NCI-H2171 treated with DMSO at 0.1 percent for 48 hours (cell line): ENCODE measurements around the gene EPB41L1.
A peak's percentile ranks its signal among the peaks of the same experiment; 100 is the strongest.

Source experiments
- DNase-seq: peaks from one replicate; lab custom pipeline; 2025; lab: John Stamatoyannopoulos, UW

The EPB41L1 gene

DNA sequence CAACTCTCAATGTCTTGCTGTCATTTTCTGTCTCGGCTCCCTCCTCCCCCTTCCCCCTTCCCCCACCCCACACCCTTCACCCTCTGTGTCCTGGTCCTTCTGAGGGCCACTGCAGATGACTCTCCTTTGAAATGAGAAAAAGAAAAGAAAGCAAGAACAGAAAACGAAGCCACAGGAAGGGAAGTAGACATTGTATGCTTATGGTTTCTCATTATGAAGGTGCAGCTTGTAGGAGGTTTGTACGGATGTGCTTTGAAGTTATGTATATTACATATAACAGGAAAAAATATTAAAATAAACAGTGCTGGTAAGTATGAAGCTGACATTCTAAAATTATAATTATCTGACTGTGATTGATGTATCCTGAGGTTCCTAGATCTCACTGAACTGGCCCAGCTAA, 75.5 kb downstream of the EPB41L1 start:
- no peak for DNase-seq

DNA sequence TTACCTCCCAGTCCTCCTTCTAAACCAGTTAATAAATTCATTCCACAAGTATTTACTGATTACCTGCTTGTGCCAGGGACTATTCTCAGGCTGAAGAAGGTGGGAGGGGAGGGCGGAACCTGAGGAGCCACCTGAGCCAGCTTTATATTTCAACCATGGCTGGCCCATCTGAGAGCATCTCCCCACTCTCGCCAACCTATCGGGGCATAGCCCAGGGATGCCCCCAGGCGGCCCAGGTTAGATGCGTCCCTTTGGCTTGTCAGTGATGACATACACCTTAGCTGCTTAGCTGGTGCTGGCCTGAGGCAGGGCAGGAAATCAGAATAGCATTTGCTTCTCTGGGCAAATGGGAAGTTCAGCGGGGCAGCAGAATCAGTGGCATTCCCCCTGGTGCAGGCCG, 76.8 kb downstream of the EPB41L1 start:
- DNase-seq = no peak

DNA sequence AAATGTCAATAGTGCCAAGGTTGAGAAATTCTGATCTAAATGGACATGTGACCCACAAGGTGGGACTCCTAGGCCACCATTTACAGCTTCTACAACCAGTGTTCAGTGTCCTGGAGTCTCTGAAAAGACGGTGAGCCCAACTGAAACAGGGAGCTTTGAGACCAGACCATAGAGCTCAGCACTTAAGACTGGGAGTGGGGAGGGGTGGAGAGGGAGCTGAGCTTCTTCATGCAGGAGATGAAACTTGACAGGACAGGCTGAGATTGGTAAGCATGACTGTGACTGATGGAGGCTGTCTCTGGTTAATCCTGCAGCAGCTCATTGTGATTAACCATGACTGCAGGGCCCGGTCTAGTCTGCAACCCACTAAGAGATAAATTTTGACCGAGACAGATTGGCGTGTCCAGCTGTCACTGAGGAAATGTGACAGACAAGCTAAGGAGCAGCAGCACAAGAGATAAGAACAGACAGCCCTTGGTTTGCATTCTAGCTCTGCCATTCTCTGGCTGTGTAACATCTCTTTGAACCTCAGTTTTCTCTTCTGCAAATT, 80.3 kb downstream of the EPB41L1 start:
- DNase-seq = no peak

DNA sequence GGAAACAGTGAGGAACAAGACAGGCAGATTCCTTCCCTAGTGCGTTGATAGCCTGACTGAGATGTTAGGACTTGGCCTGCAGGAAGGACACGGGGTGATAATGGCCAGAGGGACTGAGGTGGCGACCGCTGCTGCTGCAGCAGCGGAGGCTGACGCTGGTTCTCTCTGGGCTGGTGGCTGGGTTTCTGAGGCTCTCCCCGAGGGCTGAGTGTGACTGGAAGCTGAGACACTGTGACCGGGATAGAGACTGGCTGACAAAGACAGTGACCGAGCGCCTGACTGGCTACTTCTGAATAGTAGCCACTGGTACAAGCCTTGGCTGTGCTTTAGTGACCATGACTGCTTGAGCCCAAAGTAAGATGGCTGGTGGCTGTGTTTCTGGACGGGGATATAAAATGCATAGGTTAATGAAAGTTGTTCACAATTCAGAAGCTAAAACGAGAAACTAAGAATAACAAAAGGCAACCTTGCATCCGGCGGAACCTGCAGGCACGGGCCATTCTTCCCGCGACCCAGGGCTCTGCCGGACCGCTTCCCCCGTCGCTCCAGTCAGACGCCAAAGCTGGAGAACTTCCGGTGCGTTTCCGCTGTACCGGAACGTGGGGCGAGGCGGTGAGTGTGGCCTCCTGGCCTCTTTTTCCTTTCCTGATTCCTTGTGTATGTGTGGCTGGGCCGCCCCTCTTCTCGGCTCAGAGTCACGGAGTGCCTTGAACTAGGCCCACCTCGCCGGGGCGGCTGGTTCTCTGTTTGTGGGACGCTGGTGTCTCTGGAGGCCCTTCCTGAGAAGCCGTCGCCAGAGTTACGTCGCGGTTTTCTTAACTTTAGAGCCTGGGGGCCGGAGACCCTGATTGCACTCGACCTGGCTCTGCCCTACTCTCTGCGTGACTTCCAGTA, 81.6 kb downstream of the EPB41L1 start, which contains the start of gene AAR2:
Gene AAR2 (plus strand): TSS at position 587 of the 894 bp plus-strand sequence. CDS start 3,391 bp downstream, outside the sequence.
- peak; percentile 90 for DNase-seq

DNA sequence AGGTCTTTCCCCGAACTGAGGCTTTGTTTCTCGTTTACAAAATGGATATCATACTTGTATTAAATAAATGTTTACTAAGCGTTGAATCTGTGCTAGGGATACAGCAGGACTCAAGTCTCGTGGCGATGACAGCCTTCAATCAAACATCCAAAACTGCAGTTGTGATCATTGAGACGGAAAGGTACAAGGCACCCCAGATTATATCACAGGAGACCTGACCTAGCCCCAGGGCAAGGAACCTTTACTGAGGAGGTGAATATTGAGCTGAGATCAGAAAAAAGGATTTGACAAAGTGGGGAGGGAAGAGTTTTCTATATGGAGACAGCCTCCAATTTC, 82.2 kb downstream of the EPB41L1 start:
- no peak for DNase-seq

DNA sequence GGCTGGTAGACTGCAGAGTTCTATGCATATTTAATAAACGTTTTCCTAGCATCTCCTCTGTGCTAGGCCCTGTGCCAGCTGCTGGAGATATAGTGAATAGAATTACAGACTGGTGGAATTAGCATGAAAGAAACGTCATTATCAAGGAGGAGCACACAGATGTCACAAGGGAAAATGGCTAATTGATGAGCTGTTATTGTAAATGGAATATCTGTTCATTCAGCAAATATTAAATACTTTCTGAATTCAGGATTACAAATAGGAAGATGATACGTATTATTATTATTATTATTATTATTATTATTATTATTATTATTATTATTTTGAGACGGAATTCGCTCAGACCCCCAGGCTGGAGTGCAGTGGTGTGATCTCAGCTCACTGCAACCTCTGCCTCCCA, 82.9 kb downstream of the EPB41L1 start:
- no peak for DNase-seq

DNA sequence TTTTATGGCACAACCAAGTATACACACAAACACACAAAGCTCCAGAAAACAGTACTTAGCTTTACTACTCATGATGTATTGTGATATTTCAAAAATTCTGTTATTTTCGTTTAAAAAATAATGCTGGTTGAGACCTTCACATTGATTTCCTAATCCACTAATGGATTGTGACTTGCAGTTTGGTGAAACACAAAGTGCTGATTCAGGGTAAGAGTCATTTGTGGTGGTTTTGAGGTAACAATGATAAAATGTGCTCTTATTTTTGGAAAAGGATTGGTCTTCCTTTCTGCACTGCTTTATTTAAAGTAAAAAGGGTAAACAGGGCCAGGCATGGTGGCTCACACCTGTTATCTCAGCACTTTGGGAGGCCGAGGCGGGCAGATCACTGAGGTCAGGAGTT, 83.6 kb downstream of the EPB41L1 start:
- DNase-seq = no peak

DNA sequence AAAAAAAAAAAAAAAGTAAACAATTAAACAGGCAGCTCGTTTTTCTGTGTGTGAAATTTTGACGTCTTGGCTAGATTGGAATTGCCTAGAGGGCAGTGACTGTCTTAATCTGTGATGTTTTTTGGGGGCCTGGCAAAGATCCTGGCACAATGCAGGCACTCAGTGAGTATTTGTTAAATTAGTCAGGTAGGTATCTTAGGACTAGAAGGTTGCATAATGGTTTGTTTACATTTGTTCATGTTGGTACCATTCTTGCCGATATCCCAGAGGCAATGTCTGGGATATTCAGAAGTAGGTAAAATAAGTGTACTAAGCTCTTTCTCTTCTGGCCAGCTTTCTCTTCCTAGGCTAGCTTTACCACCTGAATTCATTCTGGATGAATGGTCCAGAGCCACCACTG, 84.2 kb downstream of the EPB41L1 start:
- DNase-seq = no peak

DNA sequence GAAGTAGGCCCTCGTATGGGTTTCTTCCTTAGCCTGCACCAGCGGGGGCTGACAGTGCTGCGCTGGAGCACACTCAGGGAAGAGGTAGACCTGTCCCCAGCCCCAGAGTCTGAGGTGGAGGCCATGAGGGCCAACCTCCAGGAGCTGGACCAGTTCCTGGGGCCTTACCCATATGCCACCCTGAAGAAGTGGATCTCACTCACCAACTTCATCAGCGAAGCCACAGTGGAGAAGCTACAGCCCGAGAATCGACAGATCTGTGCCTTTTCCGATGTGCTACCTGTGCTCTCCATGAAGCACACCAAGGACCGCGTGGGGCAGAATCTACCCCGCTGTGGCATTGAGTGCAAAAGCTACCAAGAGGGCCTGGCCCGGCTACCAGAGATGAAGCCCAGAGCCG, 85.5 kb downstream of the EPB41L1 start:
- DNase-seq = no peak

DNA sequence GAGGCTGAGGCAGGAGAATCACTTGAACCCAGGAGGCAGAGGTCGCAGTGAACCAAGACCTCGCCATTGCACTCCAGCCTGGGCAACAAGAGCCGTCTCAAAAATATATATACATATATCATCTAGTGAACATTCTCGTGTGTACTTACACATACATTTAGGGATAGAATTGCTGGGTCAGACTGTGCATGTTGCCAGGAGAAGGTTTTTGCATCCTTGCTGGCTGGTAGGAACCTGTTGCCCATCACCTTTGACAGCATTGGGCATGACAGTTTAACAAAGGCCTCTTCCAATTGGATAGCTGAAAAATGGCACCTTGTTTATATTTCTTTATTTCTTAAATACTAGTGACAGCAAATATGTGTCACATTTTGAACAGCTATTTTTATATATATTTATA, 87.1 kb downstream of the EPB41L1 start:
- no peak for DNase-seq

DNA sequence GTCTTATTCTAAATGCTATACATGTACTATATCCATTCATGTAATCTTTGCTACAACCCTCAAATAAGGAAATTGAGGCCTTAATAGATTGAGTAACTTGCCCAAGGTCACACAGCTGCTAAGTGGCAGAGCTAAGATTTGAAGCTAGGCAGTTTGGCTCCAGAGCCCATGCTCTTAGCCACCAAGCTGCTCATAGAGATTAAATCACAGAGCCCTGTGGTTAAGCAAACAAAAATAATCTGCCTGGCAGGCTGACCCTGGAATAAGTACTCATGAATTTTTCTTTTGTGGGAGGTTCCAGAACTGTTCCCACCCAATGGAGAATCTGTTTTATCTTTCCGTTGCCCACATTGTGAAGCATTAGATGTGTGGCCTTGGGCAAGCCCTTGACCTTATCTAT, 89.2 kb downstream of the EPB41L1 start:
- no peak for DNase-seq

DNA sequence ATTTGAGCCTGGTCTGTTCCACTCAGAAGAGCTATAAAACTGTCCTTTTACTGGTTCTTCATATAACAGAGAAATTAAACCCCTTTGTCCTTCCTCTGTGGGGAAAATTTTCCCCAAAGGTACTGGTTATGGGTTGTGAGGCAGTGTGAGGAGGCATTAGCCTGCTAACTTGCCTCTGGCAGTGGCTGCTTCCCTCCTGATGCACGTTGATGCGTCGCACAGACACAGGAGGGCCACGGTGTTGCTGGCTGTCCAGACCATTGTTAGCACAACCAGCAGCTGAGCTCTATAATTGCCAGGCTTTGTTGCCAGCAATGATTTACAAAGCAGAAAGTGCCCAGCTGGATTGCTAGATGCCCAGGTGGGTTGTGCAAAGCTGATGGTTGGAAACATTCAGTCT, 91.9 kb downstream of the EPB41L1 start:
- DNase-seq = peak; percentile 78

DNA sequence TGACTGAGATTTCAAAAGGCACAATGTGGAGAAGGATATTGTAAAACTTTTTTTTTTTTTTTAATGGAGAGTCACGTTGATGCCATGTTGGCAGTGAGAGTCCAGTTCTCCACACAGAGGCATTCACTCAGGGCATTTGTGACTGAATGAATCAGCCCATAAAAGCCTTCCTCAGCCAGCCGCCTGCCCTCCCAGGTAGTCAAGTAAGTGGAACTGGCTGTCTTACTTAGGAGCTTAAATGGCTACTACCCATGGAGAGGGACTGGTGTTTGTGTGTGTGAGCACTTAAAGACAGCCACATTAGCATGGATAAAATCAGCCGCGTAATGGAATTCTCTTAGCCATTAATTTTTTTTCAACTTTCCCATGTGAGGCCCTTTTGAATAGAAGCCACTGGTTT, 94.3 kb downstream of the EPB41L1 start:
- no peak for DNase-seq

DNA sequence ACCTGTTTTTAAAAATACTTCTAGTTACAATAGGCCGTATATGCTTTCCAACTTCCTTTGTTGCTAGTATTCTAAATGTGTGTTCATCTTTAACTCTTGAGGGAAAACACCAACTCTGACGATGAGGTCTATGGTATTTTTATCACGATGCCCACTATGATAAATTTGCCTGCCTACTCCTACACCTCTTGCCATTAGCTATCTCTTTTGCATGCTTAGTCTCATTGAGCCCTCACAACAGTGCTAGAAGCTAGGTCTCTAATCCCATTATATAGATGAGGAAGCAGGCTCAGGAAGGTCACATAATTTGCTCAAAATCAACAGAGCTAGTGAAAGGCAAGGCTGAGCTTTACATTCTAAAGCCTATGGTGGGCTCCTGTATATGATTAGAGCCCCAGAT, 94.9 kb downstream of the EPB41L1 start:
- no peak for DNase-seq

DNA sequence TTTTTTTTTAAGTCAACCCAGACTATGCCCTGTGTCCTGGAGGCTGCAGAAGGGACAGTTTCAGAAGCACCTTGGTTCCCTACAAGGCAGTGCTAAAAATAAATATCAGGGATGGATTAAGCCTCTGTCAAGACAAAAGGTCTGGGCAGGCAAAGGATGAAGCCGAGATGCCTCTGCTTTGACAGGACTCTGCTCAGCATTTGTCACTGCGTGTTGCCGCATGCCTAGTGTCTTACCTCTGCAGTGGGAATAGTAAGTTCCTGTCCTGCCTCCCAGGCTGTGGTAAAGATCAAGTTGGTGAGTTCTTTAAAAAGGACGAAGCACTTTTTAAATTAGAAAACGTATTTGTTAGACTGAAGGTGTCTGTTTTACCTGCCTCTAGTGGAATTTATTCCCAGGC, 96.9 kb downstream of the EPB41L1 start:
- DNase-seq = no peak

DNA sequence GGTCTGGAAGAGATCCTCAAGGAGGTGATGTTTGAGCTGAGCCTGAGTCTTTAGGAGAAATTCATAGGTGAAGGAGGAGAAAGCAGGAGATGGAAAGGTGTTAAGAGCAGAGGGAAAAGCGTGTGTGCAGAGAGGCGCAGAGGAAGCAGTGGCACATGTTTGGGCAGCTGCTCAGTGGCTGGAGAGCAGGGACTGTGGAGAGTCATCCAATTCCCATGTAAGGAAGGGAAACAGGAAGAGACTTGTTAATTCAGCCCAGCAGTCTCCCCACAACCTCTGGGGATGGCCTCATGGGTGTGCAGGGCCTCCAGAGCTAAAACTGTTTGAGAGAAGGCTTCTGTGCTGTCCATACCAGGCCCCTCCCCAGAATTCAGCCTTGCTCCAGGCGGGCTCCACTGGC, 98.0 kb downstream of the EPB41L1 start:
- DNase-seq = no peak

DNA sequence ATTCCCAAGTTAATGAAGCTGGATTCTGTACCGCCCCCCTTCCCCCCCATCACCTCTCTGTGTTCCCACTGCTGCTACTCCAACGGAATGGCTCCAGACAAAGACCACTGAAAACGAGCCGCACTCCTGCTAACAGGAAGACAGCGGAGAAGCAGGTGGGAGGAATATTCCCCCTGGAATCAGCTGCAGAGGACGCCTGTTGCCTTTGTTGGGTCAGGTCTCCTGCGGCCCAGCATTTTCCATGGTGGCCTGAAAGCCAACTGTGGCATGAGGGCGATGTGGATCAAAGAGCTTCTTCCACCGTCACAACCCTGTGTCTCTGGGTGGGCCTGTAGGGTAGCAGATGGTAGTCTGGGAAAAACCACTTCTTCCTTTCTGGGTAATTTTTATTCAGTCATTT, 98.5 kb downstream of the EPB41L1 start:
- DNase-seq = no peak

DNA sequence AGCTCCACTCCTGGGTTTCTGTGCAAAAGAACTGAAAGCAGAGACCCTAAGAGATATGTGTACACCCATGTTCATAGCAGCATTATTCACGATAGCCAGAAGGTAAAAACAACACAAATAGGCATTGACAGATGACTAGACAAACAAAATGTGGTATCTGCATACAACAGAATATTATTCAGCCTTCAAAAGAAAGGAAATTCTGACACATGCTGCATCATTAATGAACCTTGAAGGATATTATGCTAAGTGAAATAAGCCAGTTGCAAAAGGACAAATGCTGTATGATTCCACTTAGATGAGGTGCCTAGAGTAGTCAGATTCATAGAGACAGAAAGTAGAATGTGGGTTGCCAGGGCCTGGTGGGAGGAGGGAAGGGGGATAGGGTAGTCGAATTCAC, 99.5 kb downstream of the EPB41L1 start:
- no peak for DNase-seq

DNA sequence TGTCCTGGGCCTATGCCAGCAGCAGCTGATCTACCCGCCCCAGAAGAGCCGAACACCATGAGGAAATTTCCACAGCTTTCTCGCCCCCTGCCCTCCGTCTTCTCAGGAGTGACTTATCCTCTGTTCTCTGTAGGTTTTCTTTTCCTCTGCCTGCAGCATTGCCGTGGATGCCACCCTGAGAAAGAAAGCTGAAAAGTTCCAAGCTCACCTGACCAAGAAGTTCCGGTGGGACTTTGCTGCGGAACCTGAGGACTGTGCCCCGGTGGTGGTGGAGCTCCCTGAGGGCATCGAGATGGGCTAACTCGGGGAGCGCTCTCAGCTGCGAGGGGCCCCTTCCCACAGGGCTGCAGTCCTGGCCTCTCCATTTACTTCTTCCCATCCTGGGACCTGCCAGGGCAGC, 100.9 kb downstream of the EPB41L1 start:
- no peak for DNase-seq

DNA sequence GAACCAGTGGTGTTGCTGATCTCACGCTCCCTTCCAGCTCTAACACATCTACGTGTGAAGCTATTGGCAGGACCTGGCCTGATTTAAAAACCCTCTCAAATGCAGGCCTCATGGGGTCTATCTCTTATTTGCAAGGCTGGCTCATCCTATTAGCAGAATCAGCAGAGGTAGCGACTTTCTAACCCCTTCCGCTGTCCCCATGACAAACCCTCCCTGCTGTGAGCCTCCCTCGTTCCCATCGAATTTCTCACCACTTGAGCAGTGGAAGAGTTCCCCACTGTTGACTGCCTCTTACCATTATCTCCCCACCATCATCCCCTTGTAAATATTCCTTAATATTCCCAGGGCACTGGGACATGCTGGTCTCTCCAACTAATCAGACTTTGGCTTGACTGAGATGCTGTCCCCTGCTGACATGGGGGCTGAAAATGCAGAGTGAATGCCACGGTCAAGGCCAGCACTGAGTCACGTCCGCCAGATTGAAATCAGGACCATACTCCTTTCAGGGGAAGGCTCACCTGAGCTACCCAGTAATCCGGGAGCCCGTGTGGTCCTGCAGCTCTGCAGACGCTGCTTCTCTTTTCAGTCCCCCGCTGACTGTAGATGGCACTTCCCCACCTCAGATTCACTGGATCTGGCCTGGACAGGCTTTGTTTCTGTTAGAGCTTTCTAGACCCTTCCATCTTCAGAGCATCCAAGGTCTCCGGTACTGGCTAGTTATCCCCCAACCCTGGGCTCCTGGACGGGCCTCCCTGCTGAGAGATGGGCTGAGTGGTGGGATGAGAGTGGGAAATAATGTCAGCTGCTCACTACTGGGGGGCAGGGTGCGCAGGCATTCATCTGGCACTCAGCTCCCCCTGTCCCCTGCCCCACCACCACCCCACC, 104.9 kb downstream of the EPB41L1 start:
- no peak for DNase-seq

DNA sequence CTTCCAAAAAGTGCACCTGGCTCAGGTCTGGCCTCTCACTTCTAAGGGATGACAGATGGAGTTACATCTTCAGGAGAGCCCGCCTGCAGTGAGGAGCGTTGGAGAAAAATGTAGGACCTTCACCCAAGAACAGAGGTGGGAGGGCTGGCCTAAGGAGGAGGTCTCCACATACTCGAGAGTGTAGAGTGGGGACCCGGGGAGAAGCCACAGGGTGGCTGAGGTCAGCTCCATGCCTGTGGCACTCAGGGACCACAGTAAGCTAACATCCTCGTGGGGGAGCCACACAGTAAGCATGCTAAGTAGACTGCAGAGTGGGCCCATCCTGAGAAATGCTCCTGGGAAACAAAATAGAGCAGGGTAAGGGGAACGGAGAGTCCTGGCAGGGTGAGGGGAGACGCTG, 105.8 kb downstream of the EPB41L1 start:
- no peak for DNase-seq

DNA sequence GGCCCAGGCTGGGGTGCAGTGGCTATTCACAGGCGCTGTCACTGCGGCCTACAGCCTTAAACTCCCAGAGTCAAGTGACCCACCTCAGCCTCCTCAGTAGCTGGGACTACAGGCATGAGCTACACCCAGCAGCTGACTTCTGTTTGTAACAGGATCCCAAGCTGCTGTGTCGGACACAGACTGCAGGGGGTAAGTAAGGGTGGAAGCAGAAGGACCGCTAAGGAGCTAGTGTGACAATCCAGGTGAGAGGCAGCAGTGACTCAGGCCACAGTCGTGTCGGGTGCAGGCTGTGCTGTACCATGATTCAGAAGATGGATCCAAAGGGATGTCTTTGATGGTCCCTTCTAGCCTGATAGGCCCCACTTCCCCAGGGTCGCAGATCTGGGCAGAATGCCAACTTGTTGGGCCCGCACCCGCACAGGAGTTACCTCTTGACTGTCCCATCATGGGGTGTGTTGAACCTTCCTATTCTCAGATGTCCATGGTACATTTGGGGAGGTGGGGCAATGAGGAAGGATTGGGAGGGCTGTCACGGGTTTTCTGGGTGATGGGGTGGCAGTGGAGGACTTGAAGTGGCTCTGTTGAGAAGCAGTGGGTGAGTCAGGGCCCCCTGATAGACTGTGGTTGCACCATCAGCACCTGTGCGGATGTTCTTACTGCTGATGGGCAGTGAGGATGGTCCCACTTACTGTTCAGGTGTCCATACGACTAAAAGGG, 107.0 kb downstream of the EPB41L1 start:
- DNase-seq = no peak
